ENCODE measurements around the gene FOLR3. TPM values are rescaled to one million over a fixed set of nuclear protein-coding genes. Genes with fewer than 3 reads are reported as not detected.

FOLR3 gene
- total and polyA plus RNA-seq, 9 of the 15 experiments (the other 6 are each of a cell fraction or from before 2014, with no cell fraction given) = not detected

DNA sequence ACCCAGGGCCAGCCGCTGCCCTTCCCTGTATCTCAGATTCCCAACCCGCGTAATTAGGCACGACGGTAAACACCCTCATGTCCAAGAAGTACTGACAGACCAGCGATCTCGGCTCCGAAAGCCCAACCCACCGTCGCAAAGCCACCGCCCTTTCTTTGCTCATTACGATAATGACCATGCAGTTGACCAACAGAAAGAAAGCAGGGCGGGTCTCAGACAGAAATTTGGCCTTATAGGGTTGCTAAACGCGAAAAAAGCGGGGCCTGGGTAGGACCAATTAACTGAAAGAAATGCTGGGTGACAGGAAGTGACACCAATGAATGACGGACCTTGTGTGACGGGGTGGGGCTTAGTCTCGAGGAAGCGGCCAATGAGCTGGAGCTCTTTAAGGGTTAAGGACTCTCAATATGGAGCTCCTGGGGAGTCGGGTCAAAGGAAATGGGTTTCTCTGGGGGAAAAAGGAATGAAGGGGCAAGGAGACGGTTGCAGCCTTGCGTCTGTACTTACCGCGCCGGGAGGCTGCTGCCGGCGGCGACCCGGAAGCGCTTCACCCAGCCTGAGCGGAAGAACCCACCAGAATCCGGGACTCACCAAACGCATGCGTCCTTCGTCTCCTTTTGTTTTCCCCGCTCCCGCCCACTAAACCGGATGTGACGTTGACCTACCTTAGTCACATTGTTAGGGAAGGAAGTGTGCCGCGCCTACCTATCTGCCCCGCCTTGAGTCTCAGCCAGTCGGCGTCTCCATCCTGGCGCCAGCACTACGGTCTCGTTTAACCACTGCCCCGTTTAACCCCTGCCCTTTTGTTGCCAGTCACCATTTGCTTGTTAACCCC is 23.2 kb upstream of the FOLR3 start, which contains the start of gene ANAPC15 (continued):
- TF ChIP-seq, protein P1, sequence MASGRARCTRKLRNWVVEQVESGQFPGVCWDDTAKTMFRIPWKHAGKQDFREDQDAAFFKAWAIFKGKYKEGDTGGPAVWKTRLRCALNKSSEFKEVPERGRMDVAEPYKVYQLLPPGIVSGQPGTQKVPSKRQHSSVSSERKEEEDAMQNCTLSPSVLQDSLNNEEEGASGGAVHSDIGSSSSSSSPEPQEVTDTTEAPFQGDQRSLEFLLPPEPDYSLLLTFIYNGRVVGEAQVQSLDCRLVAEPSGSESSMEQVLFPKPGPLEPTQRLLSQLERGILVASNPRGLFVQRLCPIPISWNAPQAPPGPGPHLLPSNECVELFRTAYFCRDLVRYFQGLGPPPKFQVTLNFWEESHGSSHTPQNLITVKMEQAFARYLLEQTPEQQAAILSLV (tag; IDR thresholded peaks at IDR 0.05) = no peak
- no peak for TF ChIP-seq HDAC8 (tag; IDR thresholded peaks at IDR 0.05)
- TF ChIP-seq SMARCB1 (IDR thresholded peaks at IDR 0.05; ENCODE audit: insufficient read length, low read depth) = no peak
- TF ChIP-seq, protein P2, sequence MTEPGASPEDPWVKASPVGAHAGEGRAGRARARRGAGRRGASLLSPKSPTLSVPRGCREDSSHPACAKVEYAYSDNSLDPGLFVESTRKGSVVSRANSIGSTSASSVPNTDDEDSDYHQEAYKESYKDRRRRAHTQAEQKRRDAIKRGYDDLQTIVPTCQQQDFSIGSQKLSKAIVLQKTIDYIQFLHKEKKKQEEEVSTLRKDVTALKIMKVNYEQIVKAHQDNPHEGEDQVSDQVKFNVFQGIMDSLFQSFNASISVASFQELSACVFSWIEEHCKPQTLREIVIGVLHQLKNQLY (CRISPR knock-in tag; conservative IDR thresholded peaks at IDR 0.05) = no peak
- peak; percentile 97 for TF ChIP-seq SUPT5H (IDR thresholded peaks at IDR 0.05)
- peak; percentile 92 to 94 for TF ChIP-seq NRF1 (conservative IDR thresholded peaks at IDR 0.05 in 1 of 2, IDR thresholded peaks at IDR 0.05 in 1 of 2)
- TF ChIP-seq ELF1 (tag; IDR thresholded peaks at IDR 0.05) = peak; percentile 88
- TF ChIP-seq GTF2F1 (IDR thresholded peaks at IDR 0.05; ENCODE audit: low read depth, low read length) = no peak
- no peak for TF ChIP-seq ZNF79 (CRISPR knock-in tag; IDR thresholded peaks at IDR 0.05; ENCODE audit: low read depth)
- TF ChIP-seq HDGF (IDR thresholded peaks at IDR 0.05) = no peak
- TF ChIP-seq PCBP1 (IDR thresholded peaks at IDR 0.05; ENCODE audit: low read depth, low read length, poor library complexity, severe bottlenecking) = no peak
- no peak for TF ChIP-seq FOXA1 (IDR thresholded peaks at IDR 0.05; ENCODE audit: borderline replicate concordance)
- no peak for TF ChIP-seq ZNF408 (CRISPR knock-in tag; IDR thresholded peaks at IDR 0.05; ENCODE audit: low read depth)
- TF ChIP-seq, protein P3, sequence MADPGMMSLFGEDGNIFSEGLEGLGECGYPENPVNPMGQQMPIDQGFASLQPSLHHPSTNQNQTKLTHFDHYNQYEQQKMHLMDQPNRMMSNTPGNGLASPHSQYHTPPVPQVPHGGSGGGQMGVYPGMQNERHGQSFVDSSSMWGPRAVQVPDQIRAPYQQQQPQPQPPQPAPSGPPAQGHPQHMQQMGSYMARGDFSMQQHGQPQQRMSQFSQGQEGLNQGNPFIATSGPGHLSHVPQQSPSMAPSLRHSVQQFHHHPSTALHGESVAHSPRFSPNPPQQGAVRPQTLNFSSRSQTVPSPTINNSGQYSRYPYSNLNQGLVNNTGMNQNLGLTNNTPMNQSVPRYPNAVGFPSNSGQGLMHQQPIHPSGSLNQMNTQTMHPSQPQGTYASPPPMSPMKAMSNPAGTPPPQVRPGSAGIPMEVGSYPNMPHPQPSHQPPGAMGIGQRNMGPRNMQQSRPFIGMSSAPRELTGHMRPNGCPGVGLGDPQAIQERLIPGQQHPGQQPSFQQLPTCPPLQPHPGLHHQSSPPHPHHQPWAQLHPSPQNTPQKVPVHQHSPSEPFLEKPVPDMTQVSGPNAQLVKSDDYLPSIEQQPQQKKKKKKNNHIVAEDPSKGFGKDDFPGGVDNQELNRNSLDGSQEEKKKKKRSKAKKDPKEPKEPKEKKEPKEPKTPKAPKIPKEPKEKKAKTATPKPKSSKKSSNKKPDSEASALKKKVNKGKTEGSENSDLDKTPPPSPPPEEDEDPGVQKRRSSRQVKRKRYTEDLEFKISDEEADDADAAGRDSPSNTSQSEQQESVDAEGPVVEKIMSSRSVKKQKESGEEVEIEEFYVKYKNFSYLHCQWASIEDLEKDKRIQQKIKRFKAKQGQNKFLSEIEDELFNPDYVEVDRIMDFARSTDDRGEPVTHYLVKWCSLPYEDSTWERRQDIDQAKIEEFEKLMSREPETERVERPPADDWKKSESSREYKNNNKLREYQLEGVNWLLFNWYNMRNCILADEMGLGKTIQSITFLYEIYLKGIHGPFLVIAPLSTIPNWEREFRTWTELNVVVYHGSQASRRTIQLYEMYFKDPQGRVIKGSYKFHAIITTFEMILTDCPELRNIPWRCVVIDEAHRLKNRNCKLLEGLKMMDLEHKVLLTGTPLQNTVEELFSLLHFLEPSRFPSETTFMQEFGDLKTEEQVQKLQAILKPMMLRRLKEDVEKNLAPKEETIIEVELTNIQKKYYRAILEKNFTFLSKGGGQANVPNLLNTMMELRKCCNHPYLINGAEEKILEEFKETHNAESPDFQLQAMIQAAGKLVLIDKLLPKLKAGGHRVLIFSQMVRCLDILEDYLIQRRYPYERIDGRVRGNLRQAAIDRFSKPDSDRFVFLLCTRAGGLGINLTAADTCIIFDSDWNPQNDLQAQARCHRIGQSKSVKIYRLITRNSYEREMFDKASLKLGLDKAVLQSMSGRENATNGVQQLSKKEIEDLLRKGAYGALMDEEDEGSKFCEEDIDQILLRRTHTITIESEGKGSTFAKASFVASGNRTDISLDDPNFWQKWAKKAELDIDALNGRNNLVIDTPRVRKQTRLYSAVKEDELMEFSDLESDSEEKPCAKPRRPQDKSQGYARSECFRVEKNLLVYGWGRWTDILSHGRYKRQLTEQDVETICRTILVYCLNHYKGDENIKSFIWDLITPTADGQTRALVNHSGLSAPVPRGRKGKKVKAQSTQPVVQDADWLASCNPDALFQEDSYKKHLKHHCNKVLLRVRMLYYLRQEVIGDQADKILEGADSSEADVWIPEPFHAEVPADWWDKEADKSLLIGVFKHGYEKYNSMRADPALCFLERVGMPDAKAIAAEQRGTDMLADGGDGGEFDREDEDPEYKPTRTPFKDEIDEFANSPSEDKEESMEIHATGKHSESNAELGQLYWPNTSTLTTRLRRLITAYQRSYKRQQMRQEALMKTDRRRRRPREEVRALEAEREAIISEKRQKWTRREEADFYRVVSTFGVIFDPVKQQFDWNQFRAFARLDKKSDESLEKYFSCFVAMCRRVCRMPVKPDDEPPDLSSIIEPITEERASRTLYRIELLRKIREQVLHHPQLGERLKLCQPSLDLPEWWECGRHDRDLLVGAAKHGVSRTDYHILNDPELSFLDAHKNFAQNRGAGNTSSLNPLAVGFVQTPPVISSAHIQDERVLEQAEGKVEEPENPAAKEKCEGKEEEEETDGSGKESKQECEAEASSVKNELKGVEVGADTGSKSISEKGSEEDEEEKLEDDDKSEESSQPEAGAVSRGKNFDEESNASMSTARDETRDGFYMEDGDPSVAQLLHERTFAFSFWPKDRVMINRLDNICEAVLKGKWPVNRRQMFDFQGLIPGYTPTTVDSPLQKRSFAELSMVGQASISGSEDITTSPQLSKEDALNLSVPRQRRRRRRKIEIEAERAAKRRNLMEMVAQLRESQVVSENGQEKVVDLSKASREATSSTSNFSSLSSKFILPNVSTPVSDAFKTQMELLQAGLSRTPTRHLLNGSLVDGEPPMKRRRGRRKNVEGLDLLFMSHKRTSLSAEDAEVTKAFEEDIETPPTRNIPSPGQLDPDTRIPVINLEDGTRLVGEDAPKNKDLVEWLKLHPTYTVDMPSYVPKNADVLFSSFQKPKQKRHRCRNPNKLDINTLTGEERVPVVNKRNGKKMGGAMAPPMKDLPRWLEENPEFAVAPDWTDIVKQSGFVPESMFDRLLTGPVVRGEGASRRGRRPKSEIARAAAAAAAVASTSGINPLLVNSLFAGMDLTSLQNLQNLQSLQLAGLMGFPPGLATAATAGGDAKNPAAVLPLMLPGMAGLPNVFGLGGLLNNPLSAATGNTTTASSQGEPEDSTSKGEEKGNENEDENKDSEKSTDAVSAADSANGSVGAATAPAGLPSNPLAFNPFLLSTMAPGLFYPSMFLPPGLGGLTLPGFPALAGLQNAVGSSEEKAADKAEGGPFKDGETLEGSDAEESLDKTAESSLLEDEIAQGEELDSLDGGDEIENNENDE (IDR thresholded peaks at IDR 0.05; ENCODE audit: low read depth, low read length) = no peak
- no peak for TF ChIP-seq NCOA6 (IDR thresholded peaks at IDR 0.05)
- 0 out of 2 replicates have a peak, but pooled peaks have one; percentile 47 for TF ChIP-seq SMARCE1 (IDR thresholded peaks at IDR 0.05)
